Ramos (cell line): ENCODE measurements around the gene CSTB.

Experiments
- in situ Hi-C: fragments of 300-500 bp; cut with MboI; formaldehyde crosslinking; loops from one replicate; pipeline ENCODE4 v1.14.3; 2022; ENCODE audit warnings: low sequenced_read_pairs; ENCODE audit not compliant: unreplicated experiment

The CSTB gene

GRCh38 chr21:43797925-43798715 is 22.0 kb upstream of the CSTB start:
- in situ Hi-C loops, result loop anchor here (5.0 kb wide), 1 partner anchor 51 kb away; no protein-coding TSS in a partner anchor

GRCh38 chr21:43797415-43797814 is 21.3 kb upstream of the CSTB start:
- in situ Hi-C loops, result loop anchor here (5.0 kb wide), 1 partner anchor 50 kb away; no protein-coding TSS in a partner anchor

GRCh38 chr21:43794857-43795256 is 18.7 kb upstream of the CSTB start:
- in situ Hi-C loops, result loop anchor here (5.0 kb wide), 1 partner anchor 48 kb away; no protein-coding TSS in a partner anchor

- in situ Hi-C loops, result no loop called here
Observed at GRCh38 chr21:43794311-43794710, 18.2 kb upstream of the CSTB start.

- in situ Hi-C loops, result no loop called here
Observed at GRCh38 chr21:43793243-43793642, 17.1 kb upstream of the CSTB start.

- in situ Hi-C loops, result no loop called here
Observed at GRCh38 chr21:43792406-43792805, 16.3 kb upstream of the CSTB start.

- in situ Hi-C loops, result no loop called here
Observed at GRCh38 chr21:43790010-43790524, 14.0 kb upstream of the CSTB start.

GRCh38 chr21:43789276-43790009 is 13.3 kb upstream of the CSTB start, which contains the start of gene RRP1:
TSS of gene RRP1 (plus strand) at chr21:43789577. CDS start at chr21:43789630, 53 bp downstream.
- in situ Hi-C loops, result no loop called here

GRCh38 chr21:43786807-43787440 is 10.8 kb upstream of the CSTB start:
- in situ Hi-C loops, result no loop called here

- in situ Hi-C loops, result no loop called here
Observed at GRCh38 chr21:43786300-43786806, 10.2 kb upstream of the CSTB start.

GRCh38 chr21:43785134-43785533 is 9.0 kb upstream of the CSTB start:
- in situ Hi-C loops, result no loop called here

- in situ Hi-C loops, result no loop called here
Observed at GRCh38 chr21:43783098-43783700, 7.1 kb upstream of the CSTB start.

- in situ Hi-C loops, result no loop called here
Observed at GRCh38 chr21:43782431-43783097, 6.5 kb upstream of the CSTB start.

GRCh38 chr21:43781846-43782245 is 5.7 kb upstream of the CSTB start:
- in situ Hi-C loops, result no loop called here

- in situ Hi-C loops, result no loop called here
Observed at GRCh38 chr21:43779660-43780059, 3.6 kb upstream of the CSTB start.

- in situ Hi-C loops, result no loop called here
Observed at GRCh38 chr21:43778469-43779335, 2.6 kb upstream of the CSTB start.

GRCh38 chr21:43777953-43778352 is 1.8 kb upstream of the CSTB start:
- in situ Hi-C loops, result no loop called here

GRCh38 chr21:43775190-43775589 is 918 bp downstream of the CSTB start:
- in situ Hi-C loops, result no loop called here

GRCh38 chr21:43774163-43774562 is 1.9 kb downstream of the CSTB start:
- in situ Hi-C loops, result no loop called here
